ENCODE data around the gene ZNF714. TPM values are rescaled to one million over a fixed set of nuclear protein-coding genes. Genes with fewer than 3 reads are reported as not detected.

Gene ZNF714
- total and polyA plus RNA-seq, 8 donors, result 1.1 to 22.4 (median 2.7) TPM

DNA sequence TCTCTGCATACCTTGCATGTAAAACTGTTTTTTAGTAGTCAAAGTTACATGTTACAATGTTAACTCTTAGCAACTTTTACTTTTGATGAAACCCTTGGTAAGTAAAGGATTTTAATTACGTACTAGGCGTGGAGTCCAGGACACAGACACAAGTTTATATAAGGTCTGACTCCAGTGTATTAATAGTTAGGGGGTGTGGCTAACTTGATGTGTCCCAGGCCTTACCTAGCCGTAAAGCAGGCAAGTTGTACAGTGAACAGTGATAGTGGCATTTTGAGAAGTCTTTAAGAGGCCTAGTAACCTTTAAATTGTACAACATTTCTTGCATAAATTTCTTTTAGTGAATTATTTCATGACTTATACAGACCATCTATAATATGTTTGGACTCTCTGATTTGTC lies 5.9 kb downstream of the ZNF714 start:
- WGBS, 5 donors, result 73 to 91% (median 86%) methylated on average over 3 of the region's 3 CpGs
- H3K4me3 ChIP-seq, result no peak overlapping the region
- TF ChIP-seq EP300 (IDR thresholded peaks at IDR 0.05) (no peak), POLR2AphosphoS5 (IDR thresholded peaks at IDR 0.05) (no peak), POLR2A (IDR thresholded peaks at IDR 0.05) (no peak)
- TF ChIP-seq, protein P1, sequence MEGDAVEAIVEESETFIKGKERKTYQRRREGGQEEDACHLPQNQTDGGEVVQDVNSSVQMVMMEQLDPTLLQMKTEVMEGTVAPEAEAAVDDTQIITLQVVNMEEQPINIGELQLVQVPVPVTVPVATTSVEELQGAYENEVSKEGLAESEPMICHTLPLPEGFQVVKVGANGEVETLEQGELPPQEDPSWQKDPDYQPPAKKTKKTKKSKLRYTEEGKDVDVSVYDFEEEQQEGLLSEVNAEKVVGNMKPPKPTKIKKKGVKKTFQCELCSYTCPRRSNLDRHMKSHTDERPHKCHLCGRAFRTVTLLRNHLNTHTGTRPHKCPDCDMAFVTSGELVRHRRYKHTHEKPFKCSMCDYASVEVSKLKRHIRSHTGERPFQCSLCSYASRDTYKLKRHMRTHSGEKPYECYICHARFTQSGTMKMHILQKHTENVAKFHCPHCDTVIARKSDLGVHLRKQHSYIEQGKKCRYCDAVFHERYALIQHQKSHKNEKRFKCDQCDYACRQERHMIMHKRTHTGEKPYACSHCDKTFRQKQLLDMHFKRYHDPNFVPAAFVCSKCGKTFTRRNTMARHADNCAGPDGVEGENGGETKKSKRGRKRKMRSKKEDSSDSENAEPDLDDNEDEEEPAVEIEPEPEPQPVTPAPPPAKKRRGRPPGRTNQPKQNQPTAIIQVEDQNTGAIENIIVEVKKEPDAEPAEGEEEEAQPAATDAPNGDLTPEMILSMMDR (IDR thresholded peaks at IDR 0.05), result no peak
- H3K4me1 ChIP-seq, result peaks cover 0 to 7% (median 4%) of the 10 kb centered on the region in 4 donors
- DNase-seq, result no peak
- no peaks in the 10 kb centered on the region for H3K9me3 ChIP-seq
- no peaks in the 10 kb centered on the region for H3K36me3 ChIP-seq
- H3K27me3 ChIP-seq, result no peaks in the 10 kb centered on the region
- intact Hi-C loops (cut with DNase I; ENCODE audit: low total_unique reads), result no loop called here
- no peak overlapping the region for H3K27ac ChIP-seq

DNA sequence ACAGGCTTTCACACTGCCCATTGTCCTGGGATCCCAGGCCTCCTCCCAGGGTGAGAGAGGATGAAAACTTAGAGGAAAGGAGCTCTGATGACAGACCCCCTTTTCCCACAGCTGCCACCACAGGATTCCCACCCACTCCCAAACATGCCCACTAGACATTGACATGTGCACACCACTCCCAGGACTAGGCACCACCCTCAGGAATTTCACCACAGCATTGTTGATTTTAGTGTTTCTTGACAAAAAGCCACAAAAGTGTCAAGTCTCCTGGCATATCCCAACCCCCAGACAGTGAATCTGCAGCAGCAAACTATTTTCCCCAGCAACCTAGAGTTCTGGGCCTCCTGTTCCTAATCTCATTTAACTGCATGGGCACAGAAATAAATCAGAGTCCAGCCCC lies 10.1 kb downstream of the ZNF714 start:
- Histone ChIP-seq H3K4me3 (no peak overlapping the region), H3K9me3 (no peaks in the 10 kb centered on the region), H3K27ac (no peak overlapping the region), H3K36me3 (no peaks in the 10 kb centered on the region), H3K27me3 (no peaks in the 10 kb centered on the region), H3K4me1 (no peaks in the 10 kb centered on the region)
- TF ChIP-seq EP300 (IDR thresholded peaks at IDR 0.05) (no peak), POLR2AphosphoS5 (IDR thresholded peaks at IDR 0.05) (no peak), POLR2A (IDR thresholded peaks at IDR 0.05) (no peak)
- TF ChIP-seq, protein P1 (IDR thresholded peaks at IDR 0.05), result no peak
- intact Hi-C loops (cut with DNase I; ENCODE audit: low total_unique reads), result no loop called here
- DNase-seq, result peak in 1 of 2 donors; percentile 8

- peaks cover 0 to 10% (median 5%) of the 10 kb centered on the region in 4 donors for H3K36me3 ChIP-seq
- no peaks in the 10 kb centered on the region for H3K4me1 ChIP-seq
- H3K4me3 ChIP-seq, result no peak overlapping the region
Measured at GRCh38 chr19:21094347-21095025, 12.5 kb downstream of the ZNF714 start.

DNA sequence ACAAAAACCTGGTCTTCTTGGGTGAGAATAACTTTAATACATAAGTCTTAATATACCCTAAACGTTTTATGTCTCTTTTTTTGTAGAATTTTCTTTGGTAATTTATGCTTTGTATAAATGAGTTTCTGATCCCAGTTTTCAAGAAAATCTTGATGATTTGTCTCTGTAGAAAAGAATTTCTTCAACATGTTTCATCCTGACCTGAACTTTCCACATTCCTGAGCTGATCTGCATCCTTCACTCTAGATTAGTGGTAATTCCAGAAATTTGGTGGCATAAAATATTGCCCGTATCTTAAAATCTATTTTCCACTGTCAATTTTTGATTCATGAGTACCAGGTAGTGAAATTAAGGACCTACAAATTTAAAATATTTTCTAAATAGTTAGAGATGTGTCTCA lies 16.3 kb downstream of the ZNF714 start:
- H3K4me1 ChIP-seq, result no peaks in the 10 kb centered on the region
- H3K27ac ChIP-seq, result no peak overlapping the region
- TF ChIP-seq POLR2AphosphoS5 (IDR thresholded peaks at IDR 0.05) (no peak), POLR2A (IDR thresholded peaks at IDR 0.05) (no peak), EP300 (IDR thresholded peaks at IDR 0.05) (no peak)
- TF ChIP-seq, protein P1 (IDR thresholded peaks at IDR 0.05), result no peak
- no peak for DNase-seq
- intact Hi-C loops (cut with DNase I; ENCODE audit: low total_unique reads), result no loop called here
- H3K36me3 ChIP-seq, result peaks cover 0 to 28% (median 12%) of the 10 kb centered on the region in 4 donors
- no peak overlapping the region for H3K4me3 ChIP-seq
- WGBS, 5 donors, result 69 to 96% (median 93%) methylated on average over 2 of the region's 2 CpGs
- no peaks in the 10 kb centered on the region for H3K9me3 ChIP-seq
- no peaks in the 10 kb centered on the region for H3K27me3 ChIP-seq

More at GRCh38 chr19:21094347-21095025, 12.5 kb downstream of the ZNF714 start:
- no peak for DNase-seq
- no peak overlapping the region for H3K27ac ChIP-seq
- intact Hi-C loops (cut with DNase I; ENCODE audit: low total_unique reads), result no loop called here
- WGBS, 5 donors, result 69 to 100% (median 93%) methylated on average over 1 of the region's 1 CpG
- TF ChIP-seq POLR2A (IDR thresholded peaks at IDR 0.05) (no peak), EP300 (IDR thresholded peaks at IDR 0.05) (no peak), POLR2AphosphoS5 (IDR thresholded peaks at IDR 0.05) (no peak)
- TF ChIP-seq, protein P1 (IDR thresholded peaks at IDR 0.05), result no peak
- no peaks in the 10 kb centered on the region for H3K27me3 ChIP-seq
- H3K9me3 ChIP-seq, result no peaks in the 10 kb centered on the region
